Subcutaneous abdominal adipose tissue (tissue), 5 donors: ENCODE data around the gene SELPLG.

Experiments used
- H3K27ac ChIP-seq: one replicate; pipeline ENCODE4 v1.7.0; 2013; ENCODE audit warnings: low read depth, mild to moderate bottlenecking, inconsistent platforms, low read length, moderate library complexity
- H3K27me3 ChIP-seq, 5 donors: one replicate each; pipeline ENCODE4 v1.7.0; 2013; ENCODE audit warnings: low read length in 5 of 5, inconsistent platforms in 1 of 5; ENCODE audit not compliant: control insufficient read depth in 5 of 5, insufficient read depth in 4 of 5
- H3K36me3 ChIP-seq, 5 donors: one replicate each; pipeline ENCODE4 v1.7.0; 2013; ENCODE audit warnings: low read length in 5 of 5; ENCODE audit not compliant: control insufficient read depth in 5 of 5, insufficient read depth in 5 of 5
- H3K4me1 ChIP-seq, 5 donors: one replicate each; pipeline ENCODE4 v1.7.0; 2013; ENCODE audit warnings: low read length in 5 of 5, mild to moderate bottlenecking in 3 of 5, moderate library complexity in 1 of 5; ENCODE audit not compliant: control insufficient read depth in 5 of 5, insufficient read depth in 5 of 5
- H3K4me3 ChIP-seq, 5 donors: one replicate each; pipeline ENCODE4 v1.7.0; 2013; ENCODE audit warnings: low read length in 5 of 5, low read depth in 1 of 5
- H3K9ac ChIP-seq, 5 donors: one replicate each; pipeline ENCODE4 v1.7.0; 2013; ENCODE audit warnings: low read length in 5 of 5, mild to moderate bottlenecking in 4 of 5, moderate library complexity in 3 of 5
- H3K9me3 ChIP-seq, 5 donors: one replicate each; pipeline ENCODE4 v1.7.0; 2013; ENCODE audit warnings: low read length in 5 of 5; ENCODE audit not compliant: control insufficient read depth in 5 of 5
- donor health status: healthy.
- donor health status: healthy.
- donor health status: healthy.
- donor health status: healthy.
- donor health status: healthy.

SELPLG gene

GRCh38 chr12:108640802-108641445, 7.2 kb upstream of the SELPLG start:
- Histone ChIP-seq H3K27ac (no peak overlapping the region), H3K4me1 (peaks cover 4 to 61% (median 55%) of the 10 kb centered on the region in 5 donors), H3K4me3 (no peak overlapping the region)

GRCh38 chr12:108638997-108639822, 5.5 kb upstream of the SELPLG start:
- Histone ChIP-seq H3K27me3 (no peaks in the 10 kb centered on the region), H3K27ac (no peak overlapping the region), H3K36me3 (no peaks in the 10 kb centered on the region), H3K4me3 (no peak overlapping the region), H3K9ac (peak overlapping the region in 1 of 5 donors; percentile 57), H3K9me3 (no peaks in the 10 kb centered on the region), H3K4me1 (peaks cover 1 to 69% (median 52%) of the 10 kb centered on the region in 5 donors)

More at GRCh38 chr12:108640802-108641445, 7.2 kb upstream of the SELPLG start:
- Histone ChIP-seq H3K9ac (no peak overlapping the region), H3K36me3 (peaks cover 0 to 16% (median 12%) of the 10 kb centered on the region in 5 donors), H3K9me3 (no peaks in the 10 kb centered on the region), H3K27me3 (no peaks in the 10 kb centered on the region)

- Histone ChIP-seq H3K27ac (no peak overlapping the region), H3K4me1 (peaks cover 1 to 69% (median 53%) of the 10 kb centered on the region in 5 donors)
These were observed 4.6 kb upstream of the SELPLG start for GRCh38 chr12:108638141-108638827.

GRCh38 chr12:108637222-108637971, 3.7 kb upstream of the SELPLG start:
- H3K4me3 ChIP-seq = no peak overlapping the region
- H3K27ac ChIP-seq = no peak overlapping the region

More at GRCh38 chr12:108638141-108638827, 4.6 kb upstream of the SELPLG start:
- H3K9me3 ChIP-seq = no peaks in the 10 kb centered on the region
- peak overlapping the region in 3 of 5 donors; percentile 46 to 57 (median 49) for H3K9ac ChIP-seq
- peak overlapping the region in 4 of 5 donors; percentile 9 to 40 (median 34) for H3K4me3 ChIP-seq
- no peaks in the 10 kb centered on the region for H3K27me3 ChIP-seq
- H3K36me3 ChIP-seq = no peaks in the 10 kb centered on the region

GRCh38 chr12:108635997-108636808, 2.5 kb upstream of the SELPLG start:
- Histone ChIP-seq H3K9me3 (no peaks in the 10 kb centered on the region), H3K9ac (no peak overlapping the region), H3K27ac (no peak overlapping the region), H3K36me3 (no peaks in the 10 kb centered on the region), H3K4me1 (peaks cover 1 to 53% (median 36%) of the 10 kb centered on the region in 5 donors), H3K27me3 (no peaks in the 10 kb centered on the region), H3K4me3 (no peak overlapping the region)

More at GRCh38 chr12:108637222-108637971, 3.7 kb upstream of the SELPLG start:
- Histone ChIP-seq H3K36me3 (no peaks in the 10 kb centered on the region), H3K9me3 (no peaks in the 10 kb centered on the region), H3K4me1 (peaks cover 1 to 65% (median 47%) of the 10 kb centered on the region in 5 donors), H3K9ac (peak overlapping the region in 1 of 5 donors; percentile 57), H3K27me3 (no peaks in the 10 kb centered on the region)

GRCh38 chr12:108635201-108635996, 1.7 kb upstream of the SELPLG start:
- no peak overlapping the region for H3K9ac ChIP-seq

GRCh38 chr12:108634341-108634751, 652 bp upstream of the SELPLG start:
- no peaks in the 10 kb centered on the region for H3K27me3 ChIP-seq
- H3K9me3 ChIP-seq = no peaks in the 10 kb centered on the region
- peak overlapping the region in 1 of 5 donors; percentile 17 for H3K9ac ChIP-seq
- peaks cover 1 to 70% (median 47%) of the 10 kb centered on the region in 5 donors for H3K4me1 ChIP-seq
- no peaks in the 10 kb centered on the region for H3K36me3 ChIP-seq
- H3K27ac ChIP-seq = peak overlapping the region; percentile 10
- no peak overlapping the region for H3K4me3 ChIP-seq

More at GRCh38 chr12:108635201-108635996, 1.7 kb upstream of the SELPLG start:
- peaks cover 1 to 60% (median 41%) of the 10 kb centered on the region in 5 donors for H3K4me1 ChIP-seq
- no peak overlapping the region for H3K27ac ChIP-seq
- no peak overlapping the region for H3K4me3 ChIP-seq
- H3K36me3 ChIP-seq = no peaks in the 10 kb centered on the region
- no peaks in the 10 kb centered on the region for H3K9me3 ChIP-seq
- H3K27me3 ChIP-seq = no peaks in the 10 kb centered on the region

GRCh38 chr12:108633081-108633533, 587 bp downstream of the SELPLG start:
- Histone ChIP-seq H3K9ac (peak overlapping the region in 3 of 5 donors; percentile 13 to 53 (median 40)), H3K4me1 (peaks cover 2 to 72% (median 51%) of the 10 kb centered on the region in 5 donors), H3K9me3 (no peaks in the 10 kb centered on the region), H3K27ac (no peak overlapping the region), H3K36me3 (no peaks in the 10 kb centered on the region), H3K27me3 (no peaks in the 10 kb centered on the region), H3K4me3 (peak overlapping the region; percentile 36 to 57 (median 47))
